SK-N-SH treated with all-trans-retinoic acid at 6 μM for 48 hours (cell line): ENCODE measurements around the gene SLC35E1.

Experiments used
- ATAC-seq: fragments of 200-7000 bp; cut with Tn5 transposase; 3 replicates; pipeline ENCODE4 v1.9.1; 2020; ENCODE audit warnings: mild to moderate bottlenecking, moderate library complexity
- ARNTL ChIP-seq: fragments of 450-650 bp; formaldehyde crosslinking; IDR thresholded peaks from 2 replicates; pipeline ENCODE4 v1.5.0; 2020; ENCODE audit warnings: low read depth, mild to moderate bottlenecking, moderate library complexity, borderline replicate concordance
- CREB5 ChIP-seq: fragments of 250-450 bp; sonication (Bioruptor Pico); IDR thresholded peaks from 2 replicates; pipeline ENCODE4 v1.5.1; 2020; ENCODE audit warnings: low read depth, mild to moderate bottlenecking, moderate library complexity
- CSDC2 ChIP-seq: fragments of 250-450 bp; sonication (Bioruptor Pico); IDR thresholded peaks from 2 replicates; pipeline ENCODE4 v1.5.0; 2020; ENCODE audit warnings: mild to moderate bottlenecking, moderate library complexity
- ESRRG ChIP-seq: fragments of 250-450 bp; sonication (Bioruptor Pico); IDR thresholded peaks from 2 replicates; pipeline ENCODE4 v1.6.1; 2021; ENCODE audit warnings: mild to moderate bottlenecking
- GLIS3 ChIP-seq: fragments of 250-450 bp; sonication (Bioruptor Pico); IDR thresholded peaks from 2 replicates; pipeline ENCODE4 v1.5.0; 2020; ENCODE audit warnings: mild to moderate bottlenecking, moderate library complexity
- ISL1 ChIP-seq: fragments of 250-450 bp; sonication (Bioruptor Pico); IDR thresholded peaks from 2 replicates; pipeline ENCODE4 v2.1.2; 2022; ENCODE audit warnings: mild to moderate bottlenecking, moderate library complexity
- OSR1 ChIP-seq: fragments of 250-450 bp; sonication (Bioruptor Pico); IDR thresholded peaks from 2 replicates; pipeline ENCODE4 v1.8.0; 2022; ENCODE audit warnings: moderate library complexity, mild to moderate bottlenecking, inconsistent platforms
- POU6F1 ChIP-seq: fragments of 250-450 bp; sonication (Bioruptor Pico); IDR thresholded peaks from 2 replicates; pipeline ENCODE4 v1.8.0; 2021; ENCODE audit warnings: low read depth, mild to moderate bottlenecking, moderate library complexity, borderline replicate concordance
- PPARA ChIP-seq: fragments of 250-450 bp; sonication (Bioruptor Pico); IDR thresholded peaks from 2 replicates; pipeline ENCODE4 v1.5.0; 2020; ENCODE audit warnings: mild to moderate bottlenecking, borderline replicate concordance
- SNAI2 ChIP-seq: fragments of 250-450 bp; sonication (Bioruptor Pico); IDR thresholded peaks from 2 replicates; pipeline ENCODE4 v1.5.0; 2020; ENCODE audit warnings: mild to moderate bottlenecking, moderate library complexity
- TCF4 ChIP-seq: fragments of 250-450 bp; sonication (Bioruptor Pico); IDR thresholded peaks from 2 replicates; pipeline ENCODE4 v1.8.0; 2021; ENCODE audit warnings: mild to moderate bottlenecking, moderate library complexity, borderline replicate concordance
- TOX ChIP-seq: fragments of 250-450 bp; sonication (Bioruptor Pico); IDR thresholded peaks from 2 replicates; pipeline ENCODE4 v1.8.0; 2021; ENCODE audit warnings: mild to moderate bottlenecking, moderate library complexity, borderline replicate concordance
- TSHZ2 ChIP-seq: fragments of 250-450 bp; sonication (Bioruptor Pico); IDR thresholded peaks from 2 replicates; pipeline ENCODE4 v1.5.0; 2020; ENCODE audit warnings: mild to moderate bottlenecking, moderate library complexity
- ZC3H10 ChIP-seq: fragments of 250-450 bp; sonication (Bioruptor Pico); IDR thresholded peaks from 2 replicates; pipeline ENCODE4 v1.5.1; 2021; ENCODE audit warnings: mild to moderate bottlenecking, moderate library complexity
- ZFP3 ChIP-seq: fragments of 250-450 bp; sonication (Bioruptor Pico); IDR thresholded peaks from 2 replicates; pipeline ENCODE4 v1.5.0; 2020; ENCODE audit warnings: mild to moderate bottlenecking, moderate library complexity
- ZFP30 ChIP-seq: fragments of 450-650 bp; formaldehyde crosslinking; IDR thresholded peaks from 2 replicates; pipeline ENCODE4 v1.5.0; 2022; ENCODE audit warnings: mild to moderate bottlenecking, moderate library complexity
- ZNF565 ChIP-seq: fragments of 450-650 bp; formaldehyde crosslinking; conservative IDR thresholded peaks from 2 replicates; pipeline ENCODE4 v1.5.0; 2020; ENCODE audit warnings: low read depth, mild to moderate bottlenecking, moderate library complexity
- ZNF70 ChIP-seq: fragments of 450-650 bp; formaldehyde crosslinking; IDR thresholded peaks from 2 replicates; pipeline ENCODE4 v1.5.0; 2020; ENCODE audit warnings: mild to moderate bottlenecking, moderate library complexity
- ZNF8 ChIP-seq: fragments of 450-650 bp; formaldehyde crosslinking; IDR thresholded peaks from 2 replicates; pipeline ENCODE4 v1.5.0; 2020; ENCODE audit warnings: mild to moderate bottlenecking, moderate library complexity
- TF ChIP-seq, protein P1 (sequence below): fragments of 250-450 bp; sonication (Bioruptor Pico); IDR thresholded peaks from 2 replicates; pipeline ENCODE4 v1.8.0; 2020; ENCODE audit warnings: mild to moderate bottlenecking, moderate library complexity, borderline replicate concordance

Gene SLC35E1

GRCh38 chr19:16586991-16587832, 15.0 kb upstream of the SLC35E1 start:
- TF ChIP-seq SNAI2 (CRISPR knock-in tag) (no peak), ZFP3 (CRISPR knock-in tag) (no peak), POU6F1 (CRISPR knock-in tag) (no peak), PPARA (CRISPR knock-in tag) (no peak), ISL1 (no peak), OSR1 (CRISPR knock-in tag) (no peak), TOX (CRISPR knock-in tag) (no peak), ZNF70 (CRISPR knock-in tag) (no peak), ZFP30 (CRISPR knock-in tag) (no peak), ZNF565 (no peak), ESRRG (CRISPR knock-in tag) (no peak), CSDC2 (CRISPR knock-in tag) (no peak), ZC3H10 (no peak)
- TF ChIP-seq, protein P1, sequence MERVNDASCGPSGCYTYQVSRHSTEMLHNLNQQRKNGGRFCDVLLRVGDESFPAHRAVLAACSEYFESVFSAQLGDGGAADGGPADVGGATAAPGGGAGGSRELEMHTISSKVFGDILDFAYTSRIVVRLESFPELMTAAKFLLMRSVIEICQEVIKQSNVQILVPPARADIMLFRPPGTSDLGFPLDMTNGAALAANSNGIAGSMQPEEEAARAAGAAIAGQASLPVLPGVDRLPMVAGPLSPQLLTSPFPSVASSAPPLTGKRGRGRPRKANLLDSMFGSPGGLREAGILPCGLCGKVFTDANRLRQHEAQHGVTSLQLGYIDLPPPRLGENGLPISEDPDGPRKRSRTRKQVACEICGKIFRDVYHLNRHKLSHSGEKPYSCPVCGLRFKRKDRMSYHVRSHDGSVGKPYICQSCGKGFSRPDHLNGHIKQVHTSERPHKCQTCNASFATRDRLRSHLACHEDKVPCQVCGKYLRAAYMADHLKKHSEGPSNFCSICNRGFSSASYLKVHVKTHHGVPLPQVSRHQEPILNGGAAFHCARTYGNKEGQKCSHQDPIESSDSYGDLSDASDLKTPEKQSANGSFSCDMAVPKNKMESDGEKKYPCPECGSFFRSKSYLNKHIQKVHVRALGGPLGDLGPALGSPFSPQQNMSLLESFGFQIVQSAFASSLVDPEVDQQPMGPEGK: no peak
- ATAC-seq: no peak

DNA sequence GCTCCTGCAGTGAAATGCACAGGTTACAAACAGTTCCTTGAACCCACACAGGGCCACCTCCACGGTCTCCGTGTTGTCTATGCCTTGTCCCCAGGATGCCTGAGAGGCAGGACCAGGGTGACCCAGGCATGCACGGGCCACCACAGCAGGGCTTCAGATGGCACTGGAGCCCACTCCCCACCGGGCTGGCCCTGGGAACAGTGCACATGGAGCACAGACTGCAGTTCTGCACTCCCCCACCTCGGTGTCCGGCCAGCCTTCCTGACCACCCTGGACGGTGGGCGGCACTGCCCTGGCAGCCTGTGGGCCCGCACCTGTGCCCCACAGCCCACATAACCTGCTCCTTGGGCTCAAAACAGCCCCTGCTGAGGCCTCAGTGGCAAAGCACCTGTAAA, 14.3 kb upstream of the SLC35E1 start:
- no peak for ATAC-seq

GRCh38 chr19:16585808-16586476, 13.7 kb upstream of the SLC35E1 start:
- ATAC-seq: no peak
- TF ChIP-seq ZNF70 (CRISPR knock-in tag) (no peak), ESRRG (CRISPR knock-in tag) (no peak), ZC3H10 (no peak), GLIS3 (no peak)
- TF ChIP-seq, all 23 proteins: peak for 0

More for the DNA sequence above, 14.3 kb upstream of the SLC35E1 start:
- no peak for TF ChIP-seq ISL1
- TF ChIP-seq ZC3H10: no peak
- TF ChIP-seq ZNF565: no peak
- TF ChIP-seq PPARA (CRISPR knock-in tag): no peak
- no peak for TF ChIP-seq ZNF70 (CRISPR knock-in tag)

- ATAC-seq: no peak
- no peak for TF ChIP-seq ZFP3 (CRISPR knock-in tag)
- TF ChIP-seq SNAI2 (CRISPR knock-in tag): no peak
- TF ChIP-seq CREB5 (CRISPR knock-in tag): no peak
- TF ChIP-seq ZNF565: no peak
- TF ChIP-seq GLIS3: no peak
- no peak for TF ChIP-seq ARNTL (CRISPR knock-in tag)
- no peak for TF ChIP-seq ISL1
- no peak for TF ChIP-seq OSR1 (CRISPR knock-in tag)
- TF ChIP-seq TCF4 (CRISPR knock-in tag): no peak
- no peak for TF ChIP-seq ZNF8 (CRISPR knock-in tag)
- TF ChIP-seq ZFP30 (CRISPR knock-in tag): no peak
- TF ChIP-seq POU6F1 (CRISPR knock-in tag): no peak
- TF ChIP-seq, protein P1: no peak
- no peak for TF ChIP-seq TSHZ2 (CRISPR knock-in tag)
- no peak for TF ChIP-seq PPARA (CRISPR knock-in tag)
Observed at GRCh38 chr19:16585094-16585801, 13.0 kb upstream of the SLC35E1 start.
